ENCODE measurements around the gene CPN1. TPM values are rescaled to one million over a fixed set of nuclear protein-coding genes. Genes with fewer than 3 reads are reported as not detected.

The CPN1 gene
- total and polyA plus RNA-seq, 2 donors (not counting 3 experiments of a cell fraction or from before 2014, with no cell fraction given): not detected

- Histone ChIP-seq H3K4me2 (ENCODE audit: insufficient read depth, low read length) (peak overlapping the region; percentile 93), H3K27ac (ENCODE audit: insufficient read depth, low read depth, low read length) (peak overlapping the region; percentile 83), H2AFZ (ENCODE audit: low read depth, low read length) (no peak overlapping the region), H3K36me3 (ENCODE audit: control insufficient read depth in 2 of 2, extremely low read depth in 1 of 2, insufficient read depth in 2 of 2, low read length in 2 of 2) (no peaks in the 10 kb centered on the region), H3K9ac (replicated peaks; ENCODE audit: extremely low read depth, insufficient read depth, low read length) (peak overlapping the region; percentile 92), H3K79me2 (ENCODE audit: control insufficient read depth, insufficient read depth, low read length) (peaks cover 60% of the 10 kb centered on the region), H3K4me1 (ENCODE audit: control insufficient read depth, extremely low read depth, insufficient read depth, low read length) (peaks cover 54% of the 10 kb centered on the region), H3K4me3 (replicated peaks in 1 of 3; ENCODE audit: insufficient read depth in 1 of 3, low read depth in 1 of 3, low read length in 3 of 3) (peak overlapping the region; percentile 75 to 99 (median 96)), H3K9me1 (replicated peaks; ENCODE audit: control insufficient read depth, extremely low read depth, insufficient read depth, low read length) (no peaks in the 10 kb centered on the region), H3K27me3 (ENCODE audit: control insufficient read depth in 2 of 2, insufficient read depth in 2 of 2, low read length in 2 of 2) (no peaks in the 10 kb centered on the region), H4K20me1 (replicated peaks; ENCODE audit: control insufficient read depth, extremely low read depth, insufficient read depth, low read length) (peaks cover 2% of the 10 kb centered on the region), H3K9me3 (replicated peaks; ENCODE audit: control insufficient read depth, insufficient read depth, low read length) (no peaks in the 10 kb centered on the region)
- dilution Hi-C loops (cut with MboI; ENCODE audit: extremely low pct_ligation_motif_present, low sequenced_read_pairs) (no loop called here), intact Hi-C loops (cut with micrococcal nuclease) (loop anchor here (5.0 kb wide), 1 partner anchor 225 kb away; the partner anchor contains the start of gene ABCC2)
- FAIRE-seq: no peak
- BruUV-seq (replicated peaks): no TSS peak
- CTCF ChIA-PET: interaction anchor here (0.6 to 4.2 kb wide), 15 partner anchors 11 to 162 kb away, joined by 3 to 81 read pairs (median 10); no protein-coding TSS in a partner anchor
- DNase-seq (ENCODE audit: low read depth, low spot score): peak; percentile 56
- TF ChIP-seq MYC (IDR thresholded peaks at IDR 0.05; ENCODE audit: low read depth, low read length) (no peak), POLR2AphosphoS5 (IDR thresholded peaks at IDR 0.05; ENCODE audit: insufficient read depth, low read depth, low read length) (no peak), POLR2A (IDR thresholded peaks at IDR 0.05; ENCODE audit: low read depth, low read length) (no peak), MAX (IDR thresholded peaks at IDR 0.05; ENCODE audit: insufficient read depth, insufficient read length) (no peak), GATA2 (IDR thresholded peaks at IDR 0.05; ENCODE audit: insufficient read depth, insufficient read length, low read depth, low read length) (no peak), JUN (IDR thresholded peaks at IDR 0.05; ENCODE audit: borderline replicate concordance, insufficient read depth, insufficient read length, low read depth) (no peak), EZH2 (IDR thresholded peaks at IDR 0.05; ENCODE audit: borderline replicate concordance, low read depth, low read length, severe bottlenecking) (no peak), CTCF (IDR thresholded peaks at IDR 0.05; ENCODE audit: extremely low read depth in 1 of 2, insufficient read depth in 1 of 2, low read depth in 1 of 2, low read length in 2 of 2) (no peak), FOS (IDR thresholded peaks at IDR 0.05; ENCODE audit: borderline replicate concordance, insufficient read depth, low read length) (no peak)
- POLR2A ChIA-PET: interaction anchor here (3.1 kb wide), 1 partner anchor 42 kb away, joined by 19 read pairs; no protein-coding TSS in a partner anchor
These were observed 74.2 kb downstream of the CPN1 start for GRCh38 chr10:100007231-100008141.
